ENCODE data around the gene GSTT2. TPM values are rescaled to one million over a fixed set of nuclear protein-coding genes. Genes with fewer than 3 reads are reported as not detected.
"Not testable (repeated sequence)": the region's sequence is repeated elsewhere in the genome, so short reads cannot be mapped to it uniquely, and the experiment has no call there.

Gene GSTT2
- total and polyA plus RNA-seq, 2 experiments from 2014 or later: 0.44 TPM; not detected in 1

GRCh38 chr22:23984430-23984829, 4.5 kb downstream of the GSTT2 start:
- Mint-ChIP-seq H3K27ac (peak overlapping the region; percentile 92), H3K4me1 (peaks cover 21% of the 10 kb centered on the region), H3K27me3 (ENCODE audit: insufficient read depth, low read depth, poor library complexity) (peaks cover 8% of the 10 kb centered on the region), H3K9me3 (peaks cover 4% of the 10 kb centered on the region; the same call in 2 of the 3 replicates), H3K4me3 (peak overlapping the region; percentile 42; the same call in 2 of the 3 replicates), H3K36me3 (ENCODE audit: low read depth) (peaks cover 4% of the 10 kb centered on the region; the same call in 2 of the 3 replicates)
- H3K4me3 ChIP-seq: no peak overlapping the region
- DNase-seq (ENCODE audit: low spot score) (peak; percentile 21), ATAC-seq (peak; percentile 58)
- no peaks in the 10 kb centered on the region for H3F3A ChIP-seq (replicated peaks; ENCODE audit: low read depth)
- H3K27ac ChIP-seq (ENCODE audit: low read depth): no peak overlapping the region
- H4K20me1 ChIP-seq (replicated peaks; ENCODE audit: insufficient read depth): no peaks in the 10 kb centered on the region
- H3K4me1 ChIP-seq (ENCODE audit: insufficient read depth): no peaks in the 10 kb centered on the region
- H3K79me2 ChIP-seq (replicated peaks; ENCODE audit: insufficient read depth): no peaks in the 10 kb centered on the region
- H3K36me3 ChIP-seq (ENCODE audit: insufficient read depth): no peaks in the 10 kb centered on the region
- no peaks in the 10 kb centered on the region for H3K27me3 ChIP-seq (ENCODE audit: insufficient read depth)
- H3K4me2 ChIP-seq: no peak overlapping the region
- TF ChIP-seq ETS1 (IDR thresholded peaks at IDR 0.05): no peak
- peak; percentile 26 to 70; a peak in 3 of 4 replicates for TF ChIP-seq CTCF (conservative IDR thresholded peaks at IDR 0.05; ENCODE audit: low read depth in 2 of 2)
- no peak overlapping the region for H2AFZ ChIP-seq
- H3K9me2 ChIP-seq (ENCODE audit: insufficient read depth): no peaks in the 10 kb centered on the region

- not testable (repeated sequence) for H3K27me3 Mint-ChIP-seq (ENCODE audit: insufficient read depth, low read depth, poor library complexity); H4K20me1 ChIP-seq (replicated peaks; ENCODE audit: insufficient read depth); H3K79me2 ChIP-seq (replicated peaks; ENCODE audit: insufficient read depth); H3K36me3 ChIP-seq (ENCODE audit: insufficient read depth); H3K9me3 Mint-ChIP-seq; H3K36me3 Mint-ChIP-seq (ENCODE audit: low read depth); DNase-seq (ENCODE audit: low spot score); H3K4me2 ChIP-seq; H3F3A ChIP-seq (replicated peaks; ENCODE audit: low read depth); H3K27ac Mint-ChIP-seq; H2AFZ ChIP-seq; H3K4me1 ChIP-seq (ENCODE audit: insufficient read depth); H3K27ac ChIP-seq (ENCODE audit: low read depth); H3K4me3 Mint-ChIP-seq; H3K9me2 ChIP-seq (ENCODE audit: insufficient read depth); H3K27me3 ChIP-seq (ENCODE audit: insufficient read depth); H3K4me3 ChIP-seq; ATAC-seq
- H3K4me1 Mint-ChIP-seq: peaks cover 23% of the 10 kb centered on the region
Observed at GRCh38 chr22:23986089-23986488, 6.2 kb downstream of the GSTT2 start.

GRCh38 chr22:23986538-23987178, 6.7 kb downstream of the GSTT2 start:
- peaks cover 23% of the 10 kb centered on the region for H3K4me1 Mint-ChIP-seq
- H3K36me3 ChIP-seq (ENCODE audit: insufficient read depth); DNase-seq (ENCODE audit: low spot score); H3K4me1 ChIP-seq (ENCODE audit: insufficient read depth); H3K27ac ChIP-seq (ENCODE audit: low read depth); H3F3A ChIP-seq (replicated peaks; ENCODE audit: low read depth); H3K27ac Mint-ChIP-seq; H3K4me3 ChIP-seq; H3K79me2 ChIP-seq (replicated peaks; ENCODE audit: insufficient read depth); H2AFZ ChIP-seq; ATAC-seq; H3K9me2 ChIP-seq (ENCODE audit: insufficient read depth); H3K27me3 ChIP-seq (ENCODE audit: insufficient read depth); H3K4me2 ChIP-seq; H3K36me3 Mint-ChIP-seq (ENCODE audit: low read depth); H3K9me3 Mint-ChIP-seq; H3K27me3 Mint-ChIP-seq (ENCODE audit: insufficient read depth, low read depth, poor library complexity); H4K20me1 ChIP-seq (replicated peaks; ENCODE audit: insufficient read depth); H3K4me3 Mint-ChIP-seq: not testable (repeated sequence)

- H3K4me2 ChIP-seq; H3K4me1 ChIP-seq (ENCODE audit: insufficient read depth); H3K36me3 Mint-ChIP-seq (ENCODE audit: low read depth); H3K9me2 ChIP-seq (ENCODE audit: insufficient read depth); H2AFZ ChIP-seq; H3K9me3 Mint-ChIP-seq; H3K27ac ChIP-seq (ENCODE audit: low read depth); H3K36me3 ChIP-seq (ENCODE audit: insufficient read depth); H3K4me3 ChIP-seq; H3K27ac Mint-ChIP-seq; H3K4me3 Mint-ChIP-seq; H4K20me1 ChIP-seq (replicated peaks; ENCODE audit: insufficient read depth); H3K79me2 ChIP-seq (replicated peaks; ENCODE audit: insufficient read depth); H3K27me3 Mint-ChIP-seq (ENCODE audit: insufficient read depth, low read depth, poor library complexity); H3F3A ChIP-seq (replicated peaks; ENCODE audit: low read depth); H3K27me3 ChIP-seq (ENCODE audit: insufficient read depth): not testable (repeated sequence)
- DNase-seq (ENCODE audit: low spot score) (peak; percentile 6), ATAC-seq (peak; percentile 74)
- peaks cover 20% of the 10 kb centered on the region for H3K4me1 Mint-ChIP-seq
Observed at GRCh38 chr22:23989583-23990244, 9.8 kb downstream of the GSTT2 start.

- ATAC-seq; DNase-seq (ENCODE audit: low spot score); H3K4me3 ChIP-seq; H3K4me3 Mint-ChIP-seq; H3K4me1 Mint-ChIP-seq; H3K27ac ChIP-seq (ENCODE audit: low read depth); H3K36me3 Mint-ChIP-seq (ENCODE audit: low read depth); H3K27ac Mint-ChIP-seq; H3K4me2 ChIP-seq; H3K9me2 ChIP-seq (ENCODE audit: insufficient read depth); H3K27me3 Mint-ChIP-seq (ENCODE audit: insufficient read depth, low read depth, poor library complexity); H3K79me2 ChIP-seq (replicated peaks; ENCODE audit: insufficient read depth); H3K36me3 ChIP-seq (ENCODE audit: insufficient read depth); H3K4me1 ChIP-seq (ENCODE audit: insufficient read depth); H2AFZ ChIP-seq; H3K27me3 ChIP-seq (ENCODE audit: insufficient read depth); H4K20me1 ChIP-seq (replicated peaks; ENCODE audit: insufficient read depth); H3F3A ChIP-seq (replicated peaks; ENCODE audit: low read depth); H3K9me3 Mint-ChIP-seq: not testable (repeated sequence)
Observed at GRCh38 chr22:23993080-23993479, 13.1 kb downstream of the GSTT2 start.

Measured in GM23338 (cell line).